ENCODE measurements around the gene FBN1. TPM values are rescaled to one million over a fixed set of nuclear protein-coding genes. Genes with fewer than 3 reads are reported as not detected.

FBN1 gene
- total and polyA plus RNA-seq, 10 of the 15 experiments (the other 5 are each of a cell fraction or from before 2014, with no cell fraction given) = 2.2 to 15.3 (median 7.0) TPM

- Histone ChIP-seq H3K9ac (ENCODE audit: control insufficient read depth, insufficient read depth, low read length) (no peak overlapping the region), H4K20me1 (ENCODE audit: control insufficient read depth, insufficient read depth) (no peaks in the 10 kb centered on the region), H3K36me3 (ENCODE audit: control insufficient read depth in 2 of 2, insufficient read depth in 2 of 2, low read length in 1 of 2) (no peaks in the 10 kb centered on the region), H3K9me3 (replicated peaks; ENCODE audit: control insufficient read depth, insufficient read depth, low read length) (no peaks in the 10 kb centered on the region), H3K4me3 (no peak overlapping the region), H2AFZ (ENCODE audit: control insufficient read depth, low read depth, low read length) (no peak overlapping the region), H3K27me3 (replicated peaks in 1 of 2; ENCODE audit: control insufficient read depth in 2 of 2, insufficient read depth in 2 of 2, low read length in 1 of 2) (no peaks in the 10 kb centered on the region), H3K4me2 (ENCODE audit: control insufficient read depth, insufficient read depth) (no peak overlapping the region), H3K27ac (ENCODE audit: control insufficient read depth, insufficient read depth) (peak overlapping the region; percentile 0; the same call in 1 of the 2 replicates), H3K79me2 (ENCODE audit: control insufficient read depth, insufficient read depth, low read length) (no peaks in the 10 kb centered on the region), H3K4me1 (ENCODE audit: control insufficient read depth, insufficient read depth, low read length) (no peaks in the 10 kb centered on the region)
- FAIRE-seq (peak; percentile 57), ATAC-seq (peak; percentile 61), DNase-seq (ENCODE audit: low read depth, low spot score) (no peak)
- ChIA-PET RAD21 (ENCODE audit: unreplicated experiment) (interaction anchor here (1.1 to 1.8 kb wide), 2 partner anchors 142 to 298 kb away, joined by 4 read pairs; no protein-coding TSS in a partner anchor), POLR2A (no interaction called here), CTCF (interaction anchor here (1.0 to 1.4 kb wide), 3 partner anchors 14 to 306 kb away, joined by 3 to 4 read pairs (median 3); no protein-coding TSS in a partner anchor), SMC1A (ENCODE audit: uncharacterized antibody, unreplicated experiment) (interaction anchor here (0.9 to 1.4 kb wide), 6 partner anchors 15 to 142 kb away, joined by 3 to 4 read pairs (median 4); no protein-coding TSS in a partner anchor)
- BruUV-seq (replicated peaks) = no TSS peak
- intact Hi-C loops (cut with micrococcal nuclease; ENCODE audit: unreplicated experiment) (loop anchor here (5.0 to 10.0 kb wide), 2 partner anchors 142 to 294 kb away; no protein-coding TSS in a partner anchor), in situ Hi-C loops (cut with MboI) (no loop called here)
- no peak for TF ChIP-seq WRNIP1 (IDR thresholded peaks at IDR 0.05; ENCODE audit: borderline replicate concordance, low read depth, low read length)
- no peak for TF ChIP-seq ZNF24 (IDR thresholded peaks at IDR 0.05)
- TF ChIP-seq ZBTB33 (IDR thresholded peaks at IDR 0.05) = no peak
- 0 out of 2 replicates have a peak, but pooled peaks have one; percentile 13 for TF ChIP-seq BCL11A (IDR thresholded peaks at IDR 0.05; ENCODE audit: low read depth, low read length)
- peak; percentile 34; the same call in 1 of the 2 replicates for TF ChIP-seq RUNX3 (IDR thresholded peaks at IDR 0.05; ENCODE audit: low read length)
- WGBS (ENCODE audit: insufficient coverage, insufficient replicate concordance, low lambda C conversion rate, missing lambda C conversion rate) = 90% methylated on average over 4 of the region's 4 CpGs
These were observed 144.9 kb downstream of the FBN1 start for GRCh38 chr15:48500595-48500994.

DNA sequence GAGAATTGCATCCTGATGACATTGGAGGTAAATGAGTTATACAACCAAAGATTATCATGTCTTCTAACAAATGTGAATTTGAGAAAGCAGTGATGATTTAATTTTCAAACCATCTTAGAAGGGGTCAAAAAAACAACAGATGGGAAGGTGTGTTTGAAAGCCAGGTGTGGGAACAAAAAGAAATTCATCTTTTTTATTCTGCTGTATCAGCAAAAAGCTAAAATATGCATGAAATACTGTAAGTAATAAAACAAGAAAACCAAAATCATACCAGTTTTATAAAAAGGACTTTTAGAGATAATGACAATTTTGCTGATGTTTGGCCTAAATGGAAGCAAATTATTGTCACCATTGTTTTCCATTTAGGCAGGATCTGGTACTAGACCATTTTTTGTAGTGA, 145.5 kb downstream of the FBN1 start:
- no peak for FAIRE-seq
- in situ Hi-C loops (cut with MboI) = no loop called here
- ATAC-seq = no peak

More for the DNA sequence above, 145.5 kb downstream of the FBN1 start:
- Histone ChIP-seq H3K4me3 (no peak overlapping the region), H3K36me3 (ENCODE audit: control insufficient read depth in 2 of 2, insufficient read depth in 2 of 2, low read length in 1 of 2) (no peaks in the 10 kb centered on the region), H3K9ac (ENCODE audit: control insufficient read depth, insufficient read depth, low read length) (no peak overlapping the region), H3K9me3 (replicated peaks; ENCODE audit: control insufficient read depth, insufficient read depth, low read length) (no peaks in the 10 kb centered on the region), H3K4me2 (ENCODE audit: control insufficient read depth, insufficient read depth) (no peak overlapping the region), H4K20me1 (ENCODE audit: control insufficient read depth, insufficient read depth) (no peaks in the 10 kb centered on the region), H3K27me3 (replicated peaks in 1 of 2; ENCODE audit: control insufficient read depth in 2 of 2, insufficient read depth in 2 of 2, low read length in 1 of 2) (no peaks in the 10 kb centered on the region), H3K27ac (ENCODE audit: control insufficient read depth, insufficient read depth) (no peak overlapping the region), H3K79me2 (ENCODE audit: control insufficient read depth, insufficient read depth, low read length) (no peaks in the 10 kb centered on the region), H3K4me1 (ENCODE audit: control insufficient read depth, insufficient read depth, low read length) (no peaks in the 10 kb centered on the region), H2AFZ (ENCODE audit: control insufficient read depth, low read depth, low read length) (no peak overlapping the region)
- intact Hi-C loops (cut with micrococcal nuclease; ENCODE audit: unreplicated experiment) = loop anchor here (5.0 to 10.0 kb wide), 2 partner anchors 142 to 295 kb away; no protein-coding TSS in a partner anchor
- ChIA-PET SMC1A (ENCODE audit: uncharacterized antibody, unreplicated experiment) (interaction anchor here (1.1 to 1.4 kb wide), 4 partner anchors 15 to 97 kb away, joined by 3 to 4 read pairs (median 4); no protein-coding TSS in a partner anchor), RAD21 (ENCODE audit: unreplicated experiment) (interaction anchor here (1.1 to 1.8 kb wide), 2 partner anchors 141 to 298 kb away, joined by 4 read pairs; no protein-coding TSS in a partner anchor), CTCF (no interaction called here), POLR2A (no interaction called here)
- BruUV-seq (replicated peaks) = no TSS peak
- no peak for TF ChIP-seq BHLHE40 (IDR thresholded peaks at IDR 0.05; ENCODE audit: borderline replicate concordance in 1 of 2, low read depth in 2 of 2, low read length in 1 of 2)
- TF ChIP-seq CHD1 (IDR thresholded peaks at IDR 0.05; ENCODE audit: low read depth, low read length) = no peak
- DNase-seq (ENCODE audit: low read depth, low spot score) = no peak
